RCC 7860 (cell line): ENCODE results near the gene ANKLE2.
A peak's percentile ranks its signal among the peaks of the same experiment; 100 is the strongest.
"Not testable (repeated sequence)": the region's sequence is repeated elsewhere in the genome, so short reads cannot be mapped to it uniquely, and the experiment has no call there.

Experiments
- DNase-seq: peaks from one replicate; pipeline ENCODE4 v3.0.0-alpha.2; 2015; ENCODE audit warnings: low spot score
- FAIRE-seq: peaks from 2 replicates; lab custom pipeline; 2012; peaks lifted over from hg19 to GRCh38; lab: Jason Lieb, UNC

ANKLE2 gene

DNA sequence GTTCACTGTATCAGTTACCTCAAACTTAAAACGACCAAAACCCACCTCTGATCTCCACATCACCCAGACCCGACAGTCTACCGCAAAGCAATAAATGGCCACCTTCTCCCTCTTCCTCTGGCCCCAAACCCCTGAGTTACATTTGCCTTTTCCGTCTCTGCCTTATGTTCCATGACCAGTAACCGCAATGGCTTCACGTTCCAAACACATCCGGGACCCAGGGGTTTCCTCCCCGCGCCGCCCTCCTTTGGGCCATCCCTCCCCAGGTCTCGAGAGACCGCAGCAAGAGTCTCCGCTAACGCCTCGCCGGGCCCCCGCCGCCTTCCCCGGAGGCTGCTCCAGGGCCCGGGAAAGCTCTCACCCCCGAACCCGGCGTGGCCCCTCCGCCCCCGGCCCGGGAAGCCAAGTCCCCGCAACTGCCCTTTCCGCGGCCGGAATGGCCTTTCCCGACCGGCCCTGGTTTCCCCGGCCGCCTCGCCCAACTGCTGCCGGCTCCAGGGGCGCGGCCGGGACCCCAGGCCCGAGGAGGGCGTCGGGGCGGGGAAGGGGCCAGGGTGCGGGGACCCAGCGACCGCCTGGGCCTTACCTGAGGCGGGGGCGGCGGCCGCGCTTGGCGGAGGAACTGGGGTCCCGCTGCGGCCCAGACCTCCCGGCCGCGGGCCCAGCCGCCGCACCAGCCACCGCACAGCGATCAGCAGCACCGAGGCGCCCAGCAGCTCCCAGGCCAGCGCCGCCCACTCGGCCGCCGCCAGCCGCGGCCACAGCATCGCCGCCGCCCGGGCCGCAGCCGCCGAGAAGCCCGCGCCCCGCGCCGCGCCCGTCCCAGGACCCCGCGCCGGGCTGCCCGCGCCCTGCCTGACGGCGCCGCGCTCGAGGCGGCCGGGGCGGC, at the start of gene ANKLE2:
Gene ANKLE2 (minus strand): TSS at position 801 of the 889 bp plus-strand sequence. CDS start 34 bp downstream, at position 767.
- FAIRE-seq (no peak), DNase-seq (peak; percentile 46)

GRCh38 chr12:132809391-132809790, 47.8 kb upstream of the ANKLE2 start:
- not testable (repeated sequence) for DNase-seq, FAIRE-seq

DNA sequence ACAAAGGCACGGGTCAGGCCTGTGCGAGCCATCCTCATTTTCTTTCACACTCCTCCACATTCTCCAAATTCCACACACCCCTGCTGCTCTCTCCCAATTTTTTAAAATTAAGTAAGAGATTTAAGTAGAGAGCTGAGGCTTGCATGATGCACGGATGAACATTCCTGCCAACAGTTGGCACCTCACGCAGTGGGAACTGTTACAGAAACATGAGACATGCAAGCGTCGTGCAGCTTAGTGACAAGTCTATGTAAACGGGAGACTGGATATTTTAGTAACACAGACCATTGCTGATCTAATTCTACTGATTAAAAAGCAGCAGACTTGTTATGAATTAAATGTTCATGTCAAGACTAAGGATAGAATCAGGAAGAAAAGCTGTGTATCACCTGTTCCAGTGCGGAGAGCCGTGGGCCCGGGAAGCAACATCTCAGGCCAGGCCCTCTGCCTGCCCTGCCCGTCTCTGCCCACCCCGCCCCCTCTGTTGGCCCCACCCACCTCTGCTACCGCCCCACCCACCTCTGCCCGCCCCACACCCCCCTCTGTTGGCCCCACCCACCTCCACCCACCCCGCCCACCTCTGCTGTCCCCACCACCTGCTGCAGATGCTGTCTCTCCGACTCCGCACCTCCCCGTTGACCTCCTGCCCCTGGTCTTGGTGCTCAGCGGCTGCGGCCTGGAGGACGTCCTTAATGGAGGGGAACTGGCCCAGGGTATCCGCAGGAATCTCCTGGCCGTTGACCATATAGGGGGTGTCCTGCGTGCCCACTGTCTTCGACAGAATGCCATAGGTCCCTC, 45.9 kb upstream of the ANKLE2 start:
- no peak for FAIRE-seq
- DNase-seq, result no peak

DNA sequence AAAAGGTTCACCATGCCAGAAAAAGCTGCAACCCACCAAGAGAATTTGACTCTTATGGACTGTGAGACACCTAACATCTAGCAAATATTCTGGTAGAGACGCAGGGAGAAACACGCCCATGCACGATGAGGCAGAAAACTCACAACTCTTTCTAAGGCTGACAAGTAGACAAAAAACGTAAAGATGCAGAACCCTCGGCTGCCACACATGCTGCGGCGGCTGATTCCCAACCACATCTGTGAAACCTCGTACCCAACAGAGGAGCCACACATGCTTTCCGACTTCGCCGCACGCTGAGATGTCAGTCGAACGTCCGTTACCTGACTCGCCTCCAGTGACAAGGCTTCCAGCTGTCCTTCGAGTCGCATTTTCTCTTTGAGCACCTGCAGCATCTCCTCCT, 45.2 kb upstream of the ANKLE2 start:
- FAIRE-seq (no peak), DNase-seq (no peak)

GRCh38 chr12:132804426-132804861, 42.8 kb upstream of the ANKLE2 start:
- DNase-seq (no peak), FAIRE-seq (no peak)

DNA sequence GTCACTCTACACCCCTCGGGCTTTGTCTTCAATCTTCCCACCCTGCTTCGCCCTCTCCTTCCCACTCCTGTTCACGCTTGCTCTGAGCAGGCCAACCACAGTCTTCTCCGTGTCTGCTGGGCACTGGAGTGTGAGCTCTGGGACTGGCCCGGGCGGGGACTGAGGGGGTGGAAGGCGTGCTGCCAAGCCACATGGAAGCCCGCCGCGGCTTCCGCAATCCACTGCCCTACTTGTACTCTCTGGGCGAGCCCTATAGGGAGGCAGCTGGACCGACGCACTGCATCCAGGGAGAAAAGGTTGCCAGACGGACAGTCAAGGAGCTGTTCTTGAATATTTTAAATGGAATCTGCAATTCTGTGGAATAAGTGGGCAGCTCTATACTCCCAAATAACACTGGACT, 42.3 kb upstream of the ANKLE2 start:
- FAIRE-seq, result no peak

GRCh38 chr12:132803125-132803524, 41.5 kb upstream of the ANKLE2 start:
- DNase-seq (no peak), FAIRE-seq (no peak)

More for the DNA sequence above, 42.3 kb upstream of the ANKLE2 start:
- no peak for DNase-seq

- no peak for FAIRE-seq
- no peak for DNase-seq
Observed at GRCh38 chr12:132801741-132802140, 40.1 kb upstream of the ANKLE2 start.

DNA sequence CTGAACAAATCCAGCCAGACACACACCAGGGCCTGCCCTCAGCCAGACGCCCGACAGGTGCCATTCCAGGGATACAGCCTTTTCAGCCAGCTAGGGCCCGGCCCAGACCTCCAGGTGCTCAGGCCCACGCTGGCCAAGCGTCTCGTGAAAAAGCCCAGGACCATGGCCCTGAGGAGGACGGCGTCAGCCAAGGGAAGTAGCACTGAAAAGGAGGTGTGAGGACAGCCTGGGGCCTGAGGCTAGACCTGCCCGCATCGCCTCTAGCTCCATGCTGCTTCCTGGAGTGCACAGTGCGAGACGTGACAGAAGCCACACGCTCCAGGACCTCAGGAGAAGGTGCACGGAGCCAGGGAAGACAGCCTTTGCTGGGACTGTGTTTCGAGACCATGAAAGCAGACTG, 37.2 kb upstream of the ANKLE2 start:
- DNase-seq (no peak), FAIRE-seq (no peak)

DNA sequence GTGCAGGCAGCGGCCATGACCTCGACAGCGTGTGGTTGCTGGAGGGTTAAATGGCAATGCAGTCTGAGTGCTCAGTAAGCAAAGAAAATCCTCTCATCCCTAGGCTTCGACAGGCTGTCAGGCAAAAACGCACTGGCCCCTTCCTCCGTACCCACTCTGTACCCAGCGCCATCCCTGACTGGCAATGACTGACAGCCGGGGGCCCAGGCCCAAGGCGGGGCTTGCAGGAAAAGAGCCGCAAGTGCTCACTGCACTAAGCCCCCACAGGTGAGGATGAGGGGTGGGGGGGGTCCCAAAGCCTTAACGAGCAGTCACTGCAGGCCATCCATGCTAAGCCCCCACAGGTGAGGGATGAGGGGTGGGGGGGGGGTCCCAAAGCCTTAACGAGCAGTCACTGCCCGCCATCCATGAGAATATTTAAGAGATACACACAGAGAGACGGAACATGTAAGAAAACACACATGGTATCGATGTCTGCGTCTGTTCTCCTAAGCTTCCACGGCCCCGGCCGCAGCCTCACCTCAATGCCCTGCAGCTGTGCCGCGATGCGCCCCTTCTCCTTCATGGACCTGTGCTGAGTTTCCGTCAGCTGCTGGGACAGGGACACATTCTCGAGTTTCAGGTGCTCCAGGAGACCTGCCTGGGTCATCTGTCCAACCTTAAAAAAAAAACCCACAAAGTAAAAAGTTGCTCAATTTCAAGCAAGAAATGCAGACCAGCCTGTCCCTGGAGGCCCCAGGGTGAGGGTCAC, 36.4 kb upstream of the ANKLE2 start:
- FAIRE-seq (no peak), DNase-seq (no peak)

GRCh38 chr12:132795847-132796246, 34.2 kb upstream of the ANKLE2 start:
- FAIRE-seq, result no peak

DNA sequence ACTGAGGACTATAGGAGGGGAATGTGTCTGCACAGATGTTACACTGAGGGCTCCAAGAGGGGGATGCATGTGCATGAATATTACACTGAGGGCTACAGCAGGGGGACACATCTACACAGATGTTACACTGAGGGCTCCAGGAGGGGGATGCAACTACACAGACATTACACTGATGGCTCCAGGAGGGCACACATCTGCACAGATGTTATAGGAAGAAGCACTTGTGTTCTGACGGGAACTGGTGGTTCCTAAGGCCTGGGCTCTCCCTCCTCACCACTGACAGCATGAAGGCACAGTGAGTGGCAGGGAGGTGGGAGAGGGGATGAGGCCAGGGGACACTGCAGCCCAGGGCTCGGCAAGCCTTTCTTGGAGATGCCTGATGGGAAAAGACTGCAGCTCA, 30.3 kb upstream of the ANKLE2 start:
- FAIRE-seq, DNase-seq: not testable (repeated sequence)

More at GRCh38 chr12:132795847-132796246, 34.2 kb upstream of the ANKLE2 start:
- no peak for DNase-seq

GRCh38 chr12:132789099-132789471, 27.5 kb upstream of the ANKLE2 start:
- FAIRE-seq (no peak), DNase-seq (no peak)

GRCh38 chr12:132788375-132789098, 26.9 kb upstream of the ANKLE2 start:
- FAIRE-seq, result no peak
- no peak for DNase-seq

GRCh38 chr12:132787877-132788276, 26.2 kb upstream of the ANKLE2 start:
- FAIRE-seq (no peak), DNase-seq (no peak)

GRCh38 chr12:132786192-132786591, 24.6 kb upstream of the ANKLE2 start:
- no peak for FAIRE-seq
- no peak for DNase-seq

- no peak for FAIRE-seq
Observed at GRCh38 chr12:132784580-132784979, 22.9 kb upstream of the ANKLE2 start.

GRCh38 chr12:132783917-132784531, 22.4 kb upstream of the ANKLE2 start:
- no peak for FAIRE-seq
- no peak for DNase-seq

More at GRCh38 chr12:132784580-132784979, 22.9 kb upstream of the ANKLE2 start:
- no peak for DNase-seq

- no peak for DNase-seq
- no peak for FAIRE-seq
Observed at GRCh38 chr12:132781938-132782337, 20.3 kb upstream of the ANKLE2 start.
